Activated CD8-positive, alpha-beta T cell treated with anti-CD3 and anti-CD28 coated beads for 36 hours (primary cell): Measurements from ENCODE around the gene PHETA1. TPM values are rescaled to one million over a fixed set of nuclear protein-coding genes. Genes with fewer than 3 reads are reported as not detected.

ENCODE experiments used
- ATAC-seq: fragments of 200-7000 bp; cut with Tn5 transposase; one replicate; pipeline ENCODE4 v1.10.0; 2021; ENCODE audit warnings: mild to moderate bottlenecking, moderate library complexity
- CTCF ChIA-PET: fragments of 350-600 bp; sonication (Branson Sonifier 250); formaldehyde crosslinking; loops from one replicate; lab custom pipeline; 2021; ENCODE audit warnings: antibody characterized with exemption; lab: Charles Lee
- POLR2A ChIA-PET: fragments of 350-600 bp; sonication (Branson Sonifier 250); formaldehyde crosslinking; loops from one replicate; lab custom pipeline; 2021; ENCODE audit warnings: antibody characterized with exemption; lab: Charles Lee
- DNase-seq: peaks from one replicate; pipeline ENCODE4 v3.0.0-alpha.2; 2020
- H3K27ac Mint-ChIP-seq: one replicate; pipeline ENCODE4 v1.8.0; 2021; ENCODE audit warnings: mild to moderate bottlenecking, mixed read lengths
- H3K27me3 Mint-ChIP-seq: one replicate; pipeline ENCODE4 v1.8.0; 2021; ENCODE audit warnings: mixed read lengths
- H3K36me3 Mint-ChIP-seq: one replicate; pipeline ENCODE4 v1.8.0; 2021; ENCODE audit warnings: low read depth, mixed read lengths
- H3K4me1 Mint-ChIP-seq: one replicate; pipeline ENCODE4 v1.8.0; 2021; ENCODE audit warnings: low read depth, mixed read lengths
- H3K4me3 Mint-ChIP-seq: one replicate; pipeline ENCODE4 v1.8.0; 2021; ENCODE audit warnings: mild to moderate bottlenecking, moderate library complexity, mixed read lengths
- H3K9me3 Mint-ChIP-seq: one replicate; pipeline ENCODE4 v1.8.0; 2021; ENCODE audit warnings: mixed read lengths
- intact Hi-C: fragments of 100-400 bp; cut with micrococcal nuclease; formaldehyde crosslinking; loops from one replicate; pipeline ENCODE4 v1.10.0; 2022
- total RNA-seq, 2 experiments: library from RNA; stranded (reverse); gene quantifications; one replicate each; pipeline ENCODE4 v1.2.3, GENCODE V29; 2021
- TF ChIP-seq, protein P1 (sequence below): fragments of 200-600 bp; IDR thresholded peaks from one replicate; pipeline ENCODE4 v1.8.0; 2022; ENCODE audit warnings: antibody characterized with exemption, mild to moderate bottlenecking

The PHETA1 gene
- total RNA-seq, 2 experiments from 2014 or later = 1.2 to 1.7 TPM

DNA sequence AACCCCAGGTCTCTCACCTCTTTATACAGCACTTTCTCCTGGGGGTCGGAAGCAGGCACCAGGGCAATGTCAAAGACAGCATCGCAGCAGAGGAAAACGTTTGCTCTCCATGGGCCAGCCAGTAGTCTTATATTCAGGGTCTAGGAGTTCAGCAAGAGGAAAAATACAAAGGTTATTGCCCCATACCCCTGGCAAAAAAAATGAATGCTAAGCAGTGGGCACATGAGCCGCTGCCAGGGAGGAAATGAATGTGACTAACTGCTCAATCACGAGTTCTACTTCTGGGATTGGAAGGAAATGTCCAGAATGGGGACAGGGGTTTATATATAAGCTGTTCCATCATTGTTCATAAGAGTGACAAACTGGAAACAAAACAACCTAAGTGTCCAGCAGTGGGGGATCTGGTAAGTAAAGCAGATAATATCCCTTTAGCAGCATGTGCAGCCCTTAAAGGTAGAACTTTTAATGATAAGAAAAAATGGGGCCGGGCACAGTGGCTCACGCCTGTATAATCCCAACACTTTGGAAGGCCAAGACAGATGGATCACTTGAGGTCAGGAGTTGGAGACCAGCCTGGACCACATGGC is 53.8 kb downstream of the PHETA1 start:
- ATAC-seq (no peak), DNase-seq (no peak)
- POLR2A ChIA-PET = interaction anchor here (1.2 kb wide), 1 partner anchor 15 kb away, joined by 4 read pairs; no protein-coding TSS in a partner anchor
- Mint-ChIP-seq H3K36me3 (no peaks in the 10 kb centered on the region), H3K9me3 (no peaks in the 10 kb centered on the region), H3K4me3 (no peak overlapping the region), H3K27ac (no peak overlapping the region), H3K27me3 (peaks cover 8% of the 10 kb centered on the region), H3K4me1 (no peaks in the 10 kb centered on the region)
- TF ChIP-seq, protein P1, sequence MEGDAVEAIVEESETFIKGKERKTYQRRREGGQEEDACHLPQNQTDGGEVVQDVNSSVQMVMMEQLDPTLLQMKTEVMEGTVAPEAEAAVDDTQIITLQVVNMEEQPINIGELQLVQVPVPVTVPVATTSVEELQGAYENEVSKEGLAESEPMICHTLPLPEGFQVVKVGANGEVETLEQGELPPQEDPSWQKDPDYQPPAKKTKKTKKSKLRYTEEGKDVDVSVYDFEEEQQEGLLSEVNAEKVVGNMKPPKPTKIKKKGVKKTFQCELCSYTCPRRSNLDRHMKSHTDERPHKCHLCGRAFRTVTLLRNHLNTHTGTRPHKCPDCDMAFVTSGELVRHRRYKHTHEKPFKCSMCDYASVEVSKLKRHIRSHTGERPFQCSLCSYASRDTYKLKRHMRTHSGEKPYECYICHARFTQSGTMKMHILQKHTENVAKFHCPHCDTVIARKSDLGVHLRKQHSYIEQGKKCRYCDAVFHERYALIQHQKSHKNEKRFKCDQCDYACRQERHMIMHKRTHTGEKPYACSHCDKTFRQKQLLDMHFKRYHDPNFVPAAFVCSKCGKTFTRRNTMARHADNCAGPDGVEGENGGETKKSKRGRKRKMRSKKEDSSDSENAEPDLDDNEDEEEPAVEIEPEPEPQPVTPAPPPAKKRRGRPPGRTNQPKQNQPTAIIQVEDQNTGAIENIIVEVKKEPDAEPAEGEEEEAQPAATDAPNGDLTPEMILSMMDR = no peak
- intact Hi-C loops = loop anchor here (10.0 kb wide), 1 partner anchor 290 kb away; no protein-coding TSS in a partner anchor
- CTCF ChIA-PET = interaction anchor here (0.9 to 1.9 kb wide), 6 partner anchors 8 to 301 kb away, joined by 3 to 4 read pairs (median 4); no protein-coding TSS in a partner anchor

DNA sequence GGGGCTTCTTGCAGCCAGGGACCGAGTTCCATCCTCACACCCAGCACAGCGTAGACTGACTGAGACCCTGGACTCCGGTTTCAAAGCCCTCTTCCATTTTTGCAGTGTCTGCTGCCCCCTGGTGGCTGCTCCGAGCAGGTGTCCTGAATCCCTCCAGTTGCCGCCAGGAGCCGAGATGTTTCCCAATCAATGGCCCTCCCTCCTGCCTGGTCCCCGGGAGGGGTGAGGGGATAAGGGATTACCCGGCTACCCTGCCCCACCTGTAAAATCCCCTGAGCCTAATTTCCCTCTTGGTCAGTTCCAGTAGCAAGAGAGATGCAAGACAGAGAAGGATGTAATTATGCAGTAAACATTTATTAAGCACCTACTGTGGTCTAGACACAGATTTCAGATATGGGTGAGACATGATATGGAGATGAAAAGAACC is 55.0 kb downstream of the PHETA1 start:
- intact Hi-C loops = loop anchor here (10.0 kb wide), 1 partner anchor 289 kb away; no protein-coding TSS in a partner anchor
- ChIA-PET CTCF (interaction anchor here (0.9 to 1.9 kb wide), 5 partner anchors 10 to 420 kb away, joined by 3 to 4 read pairs (median 3); no protein-coding TSS in a partner anchor), POLR2A (no interaction called here)
- no peaks in the 10 kb centered on the region for H3K36me3 Mint-ChIP-seq
- ATAC-seq = peak; percentile 72
- H3K9me3 Mint-ChIP-seq = no peaks in the 10 kb centered on the region
- no peak overlapping the region for H3K4me3 Mint-ChIP-seq
- peaks cover 8% of the 10 kb centered on the region for H3K27me3 Mint-ChIP-seq
- H3K27ac Mint-ChIP-seq = no peak overlapping the region
- TF ChIP-seq, protein P1 = peak; percentile 97
- peak; percentile 79 for DNase-seq
- H3K4me1 Mint-ChIP-seq = peaks cover 5% of the 10 kb centered on the region

DNA sequence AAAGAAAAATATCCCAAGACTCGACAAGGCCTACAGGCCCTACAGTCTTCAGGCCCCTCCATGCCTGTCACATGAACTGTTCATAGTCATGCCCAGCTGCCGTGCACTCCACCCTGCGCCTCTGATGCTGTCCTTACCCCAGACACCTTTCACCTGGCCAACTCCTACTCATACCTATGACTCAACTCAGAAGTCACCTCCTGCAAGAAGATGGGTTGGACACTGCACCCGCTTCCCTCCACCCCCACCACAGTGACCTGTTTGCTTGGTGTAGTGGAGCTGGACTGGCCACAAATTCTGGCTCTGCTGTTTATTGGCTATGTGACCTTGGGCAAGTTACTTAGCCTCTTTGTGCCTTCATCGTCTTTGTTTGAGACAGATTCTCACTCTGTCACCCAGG is 56.2 kb downstream of the PHETA1 start:
- Mint-ChIP-seq H3K4me3 (no peak overlapping the region), H3K9me3 (no peaks in the 10 kb centered on the region), H3K27ac (no peak overlapping the region), H3K27me3 (peaks cover 8% of the 10 kb centered on the region), H3K36me3 (no peaks in the 10 kb centered on the region), H3K4me1 (peaks cover 5% of the 10 kb centered on the region)
- POLR2A ChIA-PET = no interaction called here
- intact Hi-C loops = loop anchor here (10.0 kb wide), 1 partner anchor 288 kb away; no protein-coding TSS in a partner anchor
- ATAC-seq = no peak
- CTCF ChIA-PET = interaction anchor here (0.6 to 1.1 kb wide), 9 partner anchors 9 to 418 kb away, joined by 3 to 4 read pairs (median 3); no protein-coding TSS in a partner anchor
- TF ChIP-seq, protein P1 = no peak
- no peak for DNase-seq

DNA sequence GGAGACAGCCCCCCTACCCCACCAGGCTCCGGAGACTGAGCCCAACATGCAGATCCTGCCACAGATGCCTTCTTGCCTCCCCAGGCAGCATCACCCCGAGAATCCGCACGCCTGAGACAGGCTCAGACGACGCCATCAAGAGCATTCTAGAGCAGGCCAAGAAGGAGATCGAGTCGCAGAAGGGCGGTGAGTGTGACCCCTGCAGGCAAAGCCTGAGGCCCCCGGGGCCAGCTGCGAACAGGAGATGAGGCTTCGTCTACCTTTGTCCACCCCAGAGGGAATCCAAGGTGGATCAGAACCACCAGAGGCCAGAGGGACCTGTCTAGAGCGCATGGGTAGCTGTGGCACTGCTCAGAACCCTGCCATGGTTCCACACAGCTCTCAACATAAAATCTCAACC is 56.9 kb downstream of the PHETA1 start:
- TF ChIP-seq, protein P1 = no peak
- CTCF ChIA-PET = interaction anchor here (0.7 to 0.9 kb wide), 3 partner anchors 12 to 43 kb away, joined by 3 read pairs; no protein-coding TSS in a partner anchor
- Mint-ChIP-seq H3K27ac (no peak overlapping the region), H3K4me1 (peaks cover 5% of the 10 kb centered on the region), H3K9me3 (peaks cover 2% of the 10 kb centered on the region), H3K27me3 (peaks cover 8% of the 10 kb centered on the region), H3K36me3 (no peaks in the 10 kb centered on the region), H3K4me3 (no peak overlapping the region)
- POLR2A ChIA-PET = no interaction called here
- ATAC-seq (no peak), DNase-seq (no peak)
- intact Hi-C loops = loop anchor here (10.0 kb wide), 1 partner anchor 287 kb away; no protein-coding TSS in a partner anchor

DNA sequence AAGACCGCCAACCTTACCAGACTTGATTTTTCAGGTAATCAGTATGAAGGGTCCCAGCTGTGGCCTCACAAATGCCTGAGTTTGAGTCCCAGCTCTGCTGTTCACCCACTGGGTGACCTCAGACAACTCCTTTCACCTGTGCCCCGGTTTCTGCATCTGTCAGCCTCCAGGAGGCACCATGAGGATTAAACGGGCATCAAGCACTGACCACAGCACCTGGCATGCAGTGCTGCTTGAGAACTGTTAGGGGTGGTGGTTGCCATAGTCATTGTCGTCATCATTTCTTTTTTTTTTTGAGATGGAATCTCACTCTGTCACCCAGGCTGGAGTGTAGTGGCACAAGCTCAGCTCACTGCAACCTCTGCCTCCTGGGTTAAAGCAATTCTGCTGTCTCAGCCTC is 57.9 kb downstream of the PHETA1 start:
- Mint-ChIP-seq H3K9me3 (peaks cover 7% of the 10 kb centered on the region), H3K27ac (no peak overlapping the region), H3K36me3 (no peaks in the 10 kb centered on the region), H3K4me1 (peaks cover 5% of the 10 kb centered on the region), H3K4me3 (no peak overlapping the region), H3K27me3 (peaks cover 7% of the 10 kb centered on the region)
- POLR2A ChIA-PET = no interaction called here
- intact Hi-C loops = loop anchor here (10.0 kb wide), 1 partner anchor 286 kb away; no protein-coding TSS in a partner anchor
- TF ChIP-seq, protein P1 = no peak
- DNase-seq (no peak), ATAC-seq (no peak)
- CTCF ChIA-PET = no interaction called here
